Cardiac muscle cell (in vitro differentiated cells and primary cell): ENCODE data around the gene CIB1. TPM values are rescaled to one million over a fixed set of nuclear protein-coding genes. Genes with fewer than 3 reads are reported as not detected.

Source experiments
- DNase-seq, 2 donors: peaks; one replicate each; pipeline versions ENCODE4 v3.0.0 to v3.0.0-alpha.2; 2010 to 2017; ENCODE audit warnings: low read depth in 1 of 2, low spot score in 1 of 2
- H3K27ac ChIP-seq: fragments of 200-600 bp; sonication (generic); 2 replicates; pipeline ENCODE4 v1.5.1; 2016
- H3K27me3 ChIP-seq: fragments of 200-600 bp; sonication (generic); 2 replicates; pipeline ENCODE4 v1.6.0; 2016; ENCODE audit warnings: control low read depth
- H3K36me3 ChIP-seq: fragments of 200-600 bp; sonication (generic); 2 replicates; pipeline ENCODE4 v1.5.1; 2016; ENCODE audit warnings: control low read depth
- H3K4me1 ChIP-seq: fragments of 200-600 bp; sonication (generic); 2 replicates; pipeline ENCODE4 v1.8.1; 2017; ENCODE audit warnings: low read depth, mild to moderate bottlenecking, mixed run types
- H3K4me3 ChIP-seq: fragments of 200-600 bp; sonication (generic); 2 replicates; pipeline ENCODE4 v1.5.1; 2016; ENCODE audit warnings: mild to moderate bottlenecking
- H3K9me3 ChIP-seq: fragments of 200-600 bp; sonication (generic); 2 replicates; pipeline ENCODE4 v1.5.1; 2017; ENCODE audit warnings: low read depth, mild to moderate bottlenecking, control low read depth
- CTCF ChIP-seq: IDR thresholded peaks from 2 replicates; pipeline ENCODE4 v1.5.1; 2012; ENCODE audit warnings: low read depth, mild to moderate bottlenecking, low read length
- polyA plus RNA-seq: library from polyadenylated mRNA; unstranded; fragments of >200 nt; fragmentation: Nextera tagmentation; extraction: Ambion mirVana; gene quantifications from 2 replicates; pipeline ENCODE4 v1.2.1, GENCODE V29; 2016
- total RNA-seq: library from RNA; depleted of rRNA; stranded (reverse); fragments of >200 nt; gene quantifications from 2 replicates; pipeline ENCODE4 v1.2.3, GENCODE V29; 2016

Gene CIB1
- total and polyA plus RNA-seq, 2 experiments from 2014 or later, result 18.1 to 91.6 TPM

- Histone ChIP-seq H3K9me3 (no peaks in the 10 kb centered on the region), H3K36me3 (peaks cover 9% of the 10 kb centered on the region), H3K27me3 (no peaks in the 10 kb centered on the region), H3K27ac (peak overlapping the region; percentile 57), H3K4me1 (peaks cover 6% of the 10 kb centered on the region), H3K4me3 (peak overlapping the region; percentile 65)
- TF ChIP-seq CTCF, result peak; percentile 42
- DNase-seq, result peak in 1 of 2 donors; percentile 35
Observed at GRCh38 chr15:90232941-90233386, 777 bp downstream of the CIB1 start.

- peaks cover 6% of the 10 kb centered on the region for H3K4me1 ChIP-seq
- H3K4me3 ChIP-seq, result no peak overlapping the region
- peaks cover 13% of the 10 kb centered on the region for H3K36me3 ChIP-seq
- no peak for TF ChIP-seq CTCF
- H3K27ac ChIP-seq, result no peak overlapping the region
- no peak for DNase-seq
- no peaks in the 10 kb centered on the region for H3K27me3 ChIP-seq
- H3K9me3 ChIP-seq, result no peaks in the 10 kb centered on the region
Observed at GRCh38 chr15:90232196-90232595, 1.5 kb downstream of the CIB1 start.

- no peaks in the 10 kb centered on the region for H3K27me3 ChIP-seq
- no peak for DNase-seq
Observed at GRCh38 chr15:90231028-90232017, 2.4 kb downstream of the CIB1 start.

GRCh38 chr15:90230610-90231009 lies 3.1 kb downstream of the CIB1 start:
- DNase-seq, result no peak
- peaks cover 24% of the 10 kb centered on the region for H3K36me3 ChIP-seq

More at GRCh38 chr15:90231028-90232017, 2.4 kb downstream of the CIB1 start:
- TF ChIP-seq CTCF, result no peak
- Histone ChIP-seq H3K4me1 (peaks cover 6% of the 10 kb centered on the region), H3K36me3 (peaks cover 17% of the 10 kb centered on the region), H3K4me3 (no peak overlapping the region), H3K27ac (no peak overlapping the region), H3K9me3 (no peaks in the 10 kb centered on the region)

GRCh38 chr15:90230071-90230494 lies 3.7 kb downstream of the CIB1 start:
- Histone ChIP-seq H3K4me3 (no peak overlapping the region), H3K4me1 (peaks cover 6% of the 10 kb centered on the region), H3K27ac (no peak overlapping the region), H3K27me3 (no peaks in the 10 kb centered on the region), H3K9me3 (no peaks in the 10 kb centered on the region), H3K36me3 (peaks cover 28% of the 10 kb centered on the region)
- DNase-seq, result no peak
- TF ChIP-seq CTCF, result no peak

More at GRCh38 chr15:90230610-90231009, 3.1 kb downstream of the CIB1 start:
- Histone ChIP-seq H3K27ac (no peak overlapping the region), H3K9me3 (no peaks in the 10 kb centered on the region), H3K27me3 (no peaks in the 10 kb centered on the region), H3K4me3 (no peak overlapping the region), H3K4me1 (peaks cover 6% of the 10 kb centered on the region)
- no peak for TF ChIP-seq CTCF
